ENCODE data around the gene FBXL16.

DNA sequence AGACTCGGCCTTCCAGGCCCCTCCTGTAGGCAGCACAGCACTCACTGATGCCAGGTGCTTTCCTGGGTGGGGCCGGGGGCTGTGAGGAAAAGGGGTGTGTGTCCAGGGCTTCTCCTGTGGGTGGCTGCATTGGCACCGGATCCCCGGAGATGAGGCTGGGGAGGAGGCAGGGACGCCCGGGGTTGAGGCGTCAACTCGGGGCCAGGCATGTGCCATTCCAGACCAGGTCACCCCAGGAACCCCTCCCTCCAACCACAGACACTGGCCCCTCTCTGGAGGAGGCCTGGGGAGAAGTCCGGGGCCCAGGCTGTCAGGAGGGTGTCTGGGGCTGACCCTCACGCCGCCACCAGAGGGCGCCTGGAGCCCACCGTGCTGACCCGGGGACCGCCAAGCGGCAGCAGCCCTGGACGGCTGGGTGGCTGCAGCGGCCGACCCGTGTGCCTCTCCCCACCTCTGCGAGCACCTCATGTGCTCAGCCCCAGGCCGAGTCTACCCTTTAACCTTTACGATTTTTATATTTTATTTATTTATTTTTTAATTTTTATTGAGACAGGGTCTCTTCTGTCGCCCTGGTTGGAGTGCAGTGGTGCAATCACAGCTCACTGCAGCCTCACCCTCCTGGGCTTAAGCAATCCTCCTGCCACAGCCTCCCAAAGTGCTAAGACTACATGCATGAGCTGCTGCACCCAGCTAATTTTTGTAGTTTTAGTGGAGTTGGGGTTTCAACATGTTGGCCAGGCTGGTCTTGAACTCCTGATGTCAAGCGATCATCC is 6.1 kb upstream of the FBXL16 start:
- TF ChIP-seq, protein P1, sequence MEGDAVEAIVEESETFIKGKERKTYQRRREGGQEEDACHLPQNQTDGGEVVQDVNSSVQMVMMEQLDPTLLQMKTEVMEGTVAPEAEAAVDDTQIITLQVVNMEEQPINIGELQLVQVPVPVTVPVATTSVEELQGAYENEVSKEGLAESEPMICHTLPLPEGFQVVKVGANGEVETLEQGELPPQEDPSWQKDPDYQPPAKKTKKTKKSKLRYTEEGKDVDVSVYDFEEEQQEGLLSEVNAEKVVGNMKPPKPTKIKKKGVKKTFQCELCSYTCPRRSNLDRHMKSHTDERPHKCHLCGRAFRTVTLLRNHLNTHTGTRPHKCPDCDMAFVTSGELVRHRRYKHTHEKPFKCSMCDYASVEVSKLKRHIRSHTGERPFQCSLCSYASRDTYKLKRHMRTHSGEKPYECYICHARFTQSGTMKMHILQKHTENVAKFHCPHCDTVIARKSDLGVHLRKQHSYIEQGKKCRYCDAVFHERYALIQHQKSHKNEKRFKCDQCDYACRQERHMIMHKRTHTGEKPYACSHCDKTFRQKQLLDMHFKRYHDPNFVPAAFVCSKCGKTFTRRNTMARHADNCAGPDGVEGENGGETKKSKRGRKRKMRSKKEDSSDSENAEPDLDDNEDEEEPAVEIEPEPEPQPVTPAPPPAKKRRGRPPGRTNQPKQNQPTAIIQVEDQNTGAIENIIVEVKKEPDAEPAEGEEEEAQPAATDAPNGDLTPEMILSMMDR (IDR thresholded peaks at IDR 0.05), result peak; percentile 90 to 99 (median 95)
- TF ChIP-seq POLR2A (IDR thresholded peaks at IDR 0.05), result no peak
